Progenitor cell of endocrine pancreas (in vitro differentiated cells): ENCODE measurements around the gene TDG. TPM values are rescaled to one million over a fixed set of nuclear protein-coding genes. Genes with fewer than 3 reads are reported as not detected.
A peak's percentile ranks its signal among the peaks of the same experiment; 100 is the strongest.

ENCODE experiments used
- DNase-seq: peaks from one replicate; pipeline ENCODE4 v3.0.0; 2021; ENCODE audit warnings: low spot score; ENCODE audit not compliant: unreplicated experiment
- H3K27ac Mint-ChIP-seq: 2 replicates; pipeline ENCODE4 v1.8.0; 2021; ENCODE audit warnings: mild to moderate bottlenecking, moderate library complexity, mixed read lengths
- H3K27me3 Mint-ChIP-seq: 2 replicates; pipeline ENCODE4 v1.8.0; 2021; ENCODE audit warnings: mixed read lengths
- H3K36me3 Mint-ChIP-seq: 2 replicates; pipeline ENCODE4 v1.8.0; 2022; ENCODE audit warnings: mixed read lengths; ENCODE audit not compliant: insufficient read depth
- H3K4me1 Mint-ChIP-seq: 2 replicates; pipeline ENCODE4 v1.8.0; 2021; ENCODE audit warnings: low read depth, mixed read lengths
- H3K4me3 Mint-ChIP-seq: 2 replicates; pipeline ENCODE4 v1.8.0; 2021; ENCODE audit warnings: low read depth, mild to moderate bottlenecking, moderate library complexity, mixed read lengths
- H3K9me3 Mint-ChIP-seq: 2 replicates; pipeline ENCODE4 v1.8.0; 2021; ENCODE audit warnings: low read depth, mixed read lengths
- CTCF ChIP-seq: fragments of 200-600 bp; sonication (generic); IDR thresholded peaks from one replicate; pipeline ENCODE4 v1.5.0; 2021; ENCODE audit warnings: antibody characterized with exemption, mild to moderate bottlenecking; ENCODE audit not compliant: unreplicated experiment
- long read RNA-seq: library from polyadenylated mRNA; unstranded; transcript quantifications from one replicate; pipeline ENCODE4 v2.0.0, GENCODE V29; 2020
- total RNA-seq: library from RNA; stranded (reverse); gene quantifications from 2 replicates; pipeline ENCODE4 v1.2.1, GENCODE V29; 2021

The TDG gene
- 52.9 and 61.9 TPM in 2 replicates for total RNA-seq
- long read RNA-seq, transcript TDG-209 (9 exons, 1,387 nt), result minor isoform, 10 of 130 reads
- long read RNA-seq, transcript TDG-202 (10 exons, 3,251 nt), result major isoform, 88 of 130 reads
- long read RNA-seq, partial matches to known transcripts, result 11 of 130 reads
- long read RNA-seq, other reads (novel, unspliced or antisense), result 17 of 130 reads

- H3K4me1 Mint-ChIP-seq, result peaks cover 32% of the 10 kb centered on the region
- H3K36me3 Mint-ChIP-seq, result peaks cover 6% of the 10 kb centered on the region
- no peaks in the 10 kb centered on the region for H3K9me3 Mint-ChIP-seq
- peak within 1 kb of the TSS; percentile 96 for H3K4me3 Mint-ChIP-seq
- no peaks in the 10 kb centered on the region for H3K27me3 Mint-ChIP-seq
- H3K27ac Mint-ChIP-seq, result peak within 1 kb of the TSS; percentile 99
- peak; percentile 38 for TF ChIP-seq CTCF
- peak; percentile 93 for DNase-seq
Observed at GRCh38 chr12:103965590-103966504, at the start of gene TDG. TSS of gene TDG (plus strand) at chr12:103965872. CDS start at chr12:103966038, 166 bp downstream.

GRCh38 chr12:103917873-103918272, 47.8 kb upstream of the TDG start:
- no peak for TF ChIP-seq CTCF
- peaks cover 9% of the 10 kb centered on the region for H3K9me3 Mint-ChIP-seq
- no peaks in the 10 kb centered on the region for H3K27me3 Mint-ChIP-seq
- no peak for DNase-seq
- peaks cover 3% of the 10 kb centered on the region for H3K36me3 Mint-ChIP-seq
- H3K27ac Mint-ChIP-seq, result peak overlapping the region; percentile 18
- no peak overlapping the region for H3K4me3 Mint-ChIP-seq
- no peaks in the 10 kb centered on the region for H3K4me1 Mint-ChIP-seq

GRCh38 chr12:103924761-103925641, 40.7 kb upstream of the TDG start:
- Mint-ChIP-seq H3K9me3 (no peaks in the 10 kb centered on the region), H3K4me3 (no peak overlapping the region), H3K27ac (no peak overlapping the region), H3K36me3 (no peaks in the 10 kb centered on the region), H3K4me1 (peaks cover 10% of the 10 kb centered on the region), H3K27me3 (no peaks in the 10 kb centered on the region)
- no peak for TF ChIP-seq CTCF
- no peak for DNase-seq

GRCh38 chr12:103928682-103929045, 37.0 kb upstream of the TDG start:
- DNase-seq, result no peak
- peak overlapping the region; percentile 99 for H3K27ac Mint-ChIP-seq
- H3K9me3 Mint-ChIP-seq, result no peaks in the 10 kb centered on the region
- peak overlapping the region; percentile 79 for H3K4me3 Mint-ChIP-seq
- H3K4me1 Mint-ChIP-seq, result peaks cover 27% of the 10 kb centered on the region
- no peaks in the 10 kb centered on the region for H3K27me3 Mint-ChIP-seq
- H3K36me3 Mint-ChIP-seq, result peaks cover 7% of the 10 kb centered on the region
- no peak for TF ChIP-seq CTCF
